Smooth muscle cell (in vitro differentiated cells): ENCODE measurements around the gene SPTLC3. TPM values are rescaled to one million over a fixed set of nuclear protein-coding genes. Genes with fewer than 3 reads are reported as not detected.

ENCODE experiments used
- DNase-seq: peaks from one replicate; lab custom pipeline; 2025; ENCODE audit not compliant: unreplicated experiment; lab: John Stamatoyannopoulos, UW
- H2AFZ ChIP-seq: fragments of 200-600 bp; sonication (generic); 2 replicates; pipeline ENCODE4 v1.6.0; 2016; ENCODE audit warnings: antibody characterized with exemption, low read depth, mild to moderate bottlenecking
- H3F3A ChIP-seq: fragments of 200-600 bp; sonication (generic); 2 replicates; pipeline ENCODE4 v1.6.0; 2017; ENCODE audit warnings: antibody characterized with exemption, low read depth
- H3K27ac ChIP-seq: fragments of 200-600 bp; sonication (generic); 2 replicates; pipeline ENCODE4 v1.5.1; 2016; ENCODE audit warnings: low read depth, mild to moderate bottlenecking
- H3K27me3 ChIP-seq: fragments of 200-600 bp; sonication (generic); 2 replicates; pipeline ENCODE4 v1.6.1; 2016; ENCODE audit warnings: low read depth, mild to moderate bottlenecking
- H3K36me3 ChIP-seq: fragments of 200-600 bp; sonication (generic); 2 replicates; pipeline ENCODE4 v1.5.1; 2016; ENCODE audit warnings: low read depth
- H3K4me1 ChIP-seq: fragments of 200-600 bp; sonication (generic); 2 replicates; pipeline ENCODE4 v1.5.1; 2016; ENCODE audit warnings: low read depth
- H3K4me2 ChIP-seq: fragments of 200-600 bp; sonication (generic); 2 replicates; pipeline ENCODE4 v1.6.0; 2016; ENCODE audit warnings: mild to moderate bottlenecking
- H3K4me3 ChIP-seq: fragments of 200-600 bp; sonication (generic); 2 replicates; pipeline ENCODE4 v1.5.1; 2016; ENCODE audit warnings: mild to moderate bottlenecking
- H3K79me2 ChIP-seq: fragments of 200-600 bp; sonication (generic); 2 replicates; pipeline ENCODE4 v1.6.0; 2016; ENCODE audit warnings: low read depth, mild to moderate bottlenecking
- H3K9ac ChIP-seq: fragments of 200-600 bp; sonication (generic); 2 replicates; pipeline ENCODE4 v1.6.0; 2016; ENCODE audit warnings: low read depth
- H3K9me3 ChIP-seq: fragments of 200-600 bp; sonication (generic); replicated peaks from 2 replicates; pipeline ENCODE4 v1.5.1; 2016; ENCODE audit warnings: low read depth
- H4K20me1 ChIP-seq: fragments of 200-600 bp; sonication (generic); 2 replicates; pipeline ENCODE4 v1.6.0; 2016; ENCODE audit warnings: low read depth
- CTCF ChIP-seq: fragments of 200-600 bp; sonication (generic); IDR thresholded peaks from 2 replicates; pipeline ENCODE4 v1.5.1; 2017; ENCODE audit warnings: borderline replicate concordance, mild to moderate bottlenecking, antibody characterized with exemption; ENCODE audit not compliant: insufficient read depth, poor library complexity, severe bottlenecking
- WGBS: methylation state at CpG from one replicate; pipeline ENCODE4 v1.1.7; 2016; ENCODE audit warnings: low lambda C conversion rate; 5-methylcytosine and 5-hydroxymethylcytosine counted together
- polyA plus RNA-seq: library from polyadenylated mRNA; unstranded; fragments of >200 nt; fragmentation: Nextera tagmentation; extraction: Ambion mirVana; gene quantifications from 2 replicates; pipeline ENCODE4 v1.2.1, GENCODE V29; 2016
- total RNA-seq: library from RNA; depleted of rRNA; stranded (reverse); fragments of >200 nt; gene quantifications from 2 replicates; pipeline ENCODE4 v1.2.3, GENCODE V29; 2014

Gene SPTLC3
- total and polyA plus RNA-seq, 2 experiments from 2014 or later, result 2.5 to 34.9 TPM

- no peaks in the 10 kb centered on the region for H3K27me3 ChIP-seq
- WGBS, result 92% methylated on average over 3 of the region's 3 CpGs
- H3K4me3 ChIP-seq, result no peak overlapping the region
- H3K79me2 ChIP-seq, result no peaks in the 10 kb centered on the region
- no peaks in the 10 kb centered on the region for H3K9me3 ChIP-seq
- H3K36me3 ChIP-seq, result no peaks in the 10 kb centered on the region
- no peak overlapping the region for H2AFZ ChIP-seq
- H3F3A ChIP-seq, result no peaks in the 10 kb centered on the region
- DNase-seq, result no peak
- no peaks in the 10 kb centered on the region for H4K20me1 ChIP-seq
- no peak for TF ChIP-seq CTCF
- H3K4me2 ChIP-seq, result no peak overlapping the region
- H3K4me1 ChIP-seq, result peaks cover 4% of the 10 kb centered on the region
- H3K9ac ChIP-seq, result no peak overlapping the region
- H3K27ac ChIP-seq, result no peak overlapping the region
Measured at GRCh38 chr20:13166437-13166836, 157.7 kb downstream of the SPTLC3 start.

GRCh38 chr20:13169086-13169485 lies 160.3 kb downstream of the SPTLC3 start:
- DNase-seq, result no peak

GRCh38 chr20:13170771-13171170 lies 162.0 kb downstream of the SPTLC3 start:
- TF ChIP-seq CTCF, result no peak
- WGBS, result 77% methylated on average over 3 of the region's 3 CpGs
- H4K20me1 ChIP-seq, result no peaks in the 10 kb centered on the region

More at GRCh38 chr20:13169086-13169485, 160.3 kb downstream of the SPTLC3 start:
- no peaks in the 10 kb centered on the region for H4K20me1 ChIP-seq
- no peaks in the 10 kb centered on the region for H3F3A ChIP-seq
- no peaks in the 10 kb centered on the region for H3K79me2 ChIP-seq
- H3K9me3 ChIP-seq, result no peaks in the 10 kb centered on the region
- peaks cover 4% of the 10 kb centered on the region for H3K4me1 ChIP-seq
- no peak overlapping the region for H3K9ac ChIP-seq
- no peak overlapping the region for H3K27ac ChIP-seq
- no peaks in the 10 kb centered on the region for H3K36me3 ChIP-seq
- no peak overlapping the region for H3K4me2 ChIP-seq
- no peak overlapping the region for H2AFZ ChIP-seq
- TF ChIP-seq CTCF, result no peak
- 93% methylated on average over 1 of the region's 1 CpG for WGBS
- H3K27me3 ChIP-seq, result no peaks in the 10 kb centered on the region
- H3K4me3 ChIP-seq, result no peak overlapping the region

GRCh38 chr20:13173201-13173600 lies 164.4 kb downstream of the SPTLC3 start:
- no peak overlapping the region for H3K4me3 ChIP-seq
- no peaks in the 10 kb centered on the region for H3K36me3 ChIP-seq
- DNase-seq, result no peak
- no peak overlapping the region for H2AFZ ChIP-seq
- WGBS, result 92% methylated on average over 2 of the region's 2 CpGs
- H3K27ac ChIP-seq, result no peak overlapping the region
- H3K27me3 ChIP-seq, result no peaks in the 10 kb centered on the region
- no peak for TF ChIP-seq CTCF
- H3F3A ChIP-seq, result no peaks in the 10 kb centered on the region
- H3K4me1 ChIP-seq, result no peaks in the 10 kb centered on the region
- H3K9me3 ChIP-seq, result peaks cover 5% of the 10 kb centered on the region
- H3K4me2 ChIP-seq, result no peak overlapping the region
- no peaks in the 10 kb centered on the region for H4K20me1 ChIP-seq
- H3K79me2 ChIP-seq, result no peaks in the 10 kb centered on the region
- no peak overlapping the region for H3K9ac ChIP-seq

More at GRCh38 chr20:13170771-13171170, 162.0 kb downstream of the SPTLC3 start:
- no peak overlapping the region for H3K4me3 ChIP-seq
- no peak overlapping the region for H3K4me2 ChIP-seq
- no peaks in the 10 kb centered on the region for H3F3A ChIP-seq
- no peak overlapping the region for H2AFZ ChIP-seq
- H3K79me2 ChIP-seq, result no peaks in the 10 kb centered on the region
- no peak overlapping the region for H3K27ac ChIP-seq
- no peaks in the 10 kb centered on the region for H3K36me3 ChIP-seq
- H3K4me1 ChIP-seq, result no peaks in the 10 kb centered on the region
- H3K9ac ChIP-seq, result no peak overlapping the region
- H3K9me3 ChIP-seq, result no peaks in the 10 kb centered on the region
- no peaks in the 10 kb centered on the region for H3K27me3 ChIP-seq
- DNase-seq, result no peak
